Measurements from ENCODE around the gene ZNRD2. TPM values are rescaled to one million over a fixed set of nuclear protein-coding genes. Genes with fewer than 3 reads are reported as not detected.

ZNRD2 gene
- total and polyA plus RNA-seq, 5 experiments from 2014 or later, result 31.5 to 86.3 (median 62.9) TPM

- peak; percentile 25 to 30 for ATAC-seq
- H3K9me3 Mint-ChIP-seq, result no peaks in the 10 kb centered on the region
- peaks cover 0 to 45% (median 13%) of the 10 kb centered on the region in 3 donors for H3K36me3 Mint-ChIP-seq
Observed at GRCh38 chr11:65551572-65552387, 18.5 kb upstream of the ZNRD2 start.

GRCh38 chr11:65552388-65552951, 17.8 kb upstream of the ZNRD2 start:
- Mint-ChIP-seq H3K9me3 (no peaks in the 10 kb centered on the region), H3K4me3 (peak overlapping the region; percentile 16 to 91 (median 63)), H3K4me1 (peaks cover 50 to 79% (median 76%) of the 10 kb centered on the region in 4 donors), H3K36me3 (peaks cover 0 to 43% (median 13%) of the 10 kb centered on the region in 3 donors), H3K27me3 (no peaks in the 10 kb centered on the region), H3K27ac (peak overlapping the region; percentile 61 to 93 (median 82))
- DNase-seq, result no peak
- POLR2A ChIA-PET, result interaction anchor here (0.6 to 7.7 kb wide), 17 partner anchors 9 to 338 kb away, joined by 3 to 149 read pairs (median 5); partner anchors contain the start of genes CCDC85B, EHBP1L1, FAM89B and MALAT1
- ATAC-seq, result no peak

More at GRCh38 chr11:65551572-65552387, 18.5 kb upstream of the ZNRD2 start:
- Mint-ChIP-seq H3K4me3 (peak overlapping the region; percentile 16 to 91 (median 63)), H3K4me1 (peaks cover 51 to 77% (median 75%) of the 10 kb centered on the region in 4 donors), H3K27ac (peak overlapping the region; percentile 61 to 93 (median 82)), H3K27me3 (no peaks in the 10 kb centered on the region)
- DNase-seq, result peak in 7 of 10 donors; percentile 33 to 77 (median 49)
- POLR2A ChIA-PET, result interaction anchor here (0.6 to 7.7 kb wide), 14 partner anchors 8 to 144 kb away, joined by 3 to 149 read pairs (median 6); partner anchors contain the start of genes EHBP1L1, FAM89B, MALAT1 and SCYL1

GRCh38 chr11:65553301-65554001, 16.8 kb upstream of the ZNRD2 start:
- ATAC-seq (peak; percentile 67 to 80), DNase-seq (peak; percentile 56 to 93 (median 80))
- H3K4me1 Mint-ChIP-seq, result peaks cover 44 to 70% (median 68%) of the 10 kb centered on the region in 4 donors
- peak overlapping the region; percentile 24 to 91 (median 72) for H3K4me3 Mint-ChIP-seq
- peaks cover 0 to 36% (median 11%) of the 10 kb centered on the region in 3 donors for H3K36me3 Mint-ChIP-seq
- peak overlapping the region in 6 of 10 donors; percentile 65 to 93 (median 82) for H3K27ac Mint-ChIP-seq
- no peaks in the 10 kb centered on the region for H3K27me3 Mint-ChIP-seq
- no peaks in the 10 kb centered on the region for H3K9me3 Mint-ChIP-seq
- POLR2A ChIA-PET, result interaction anchor here (0.6 to 7.7 kb wide), 11 partner anchors 9 to 337 kb away, joined by 3 to 149 read pairs (median 7); partner anchors contain the start of genes CCDC85B, EHBP1L1, FAM89B and MALAT1

GRCh38 chr11:65554057-65554818, 16.0 kb upstream of the ZNRD2 start:
- Mint-ChIP-seq H3K4me3 (peak overlapping the region; percentile 64 to 95 (median 90)), H3K27ac (peak overlapping the region; percentile 88 to 96 (median 93)), H3K27me3 (no peaks in the 10 kb centered on the region), H3K4me1 (peaks cover 42 to 67% (median 64%) of the 10 kb centered on the region in 4 donors), H3K9me3 (no peaks in the 10 kb centered on the region), H3K36me3 (peaks cover 0 to 30% (median 11%) of the 10 kb centered on the region in 3 donors)
- DNase-seq (peak in 2 of 10 donors; percentile 29 to 44), ATAC-seq (peak in 1 of 2 donors; percentile 9)
- POLR2A ChIA-PET, result interaction anchor here (1.0 to 7.7 kb wide), 8 partner anchors 11 to 61 kb away, joined by 4 to 149 read pairs (median 20); partner anchors contain the start of genes EHBP1L1, FAM89B, MALAT1 and PCNX3

GRCh38 chr11:65554842-65555430, 15.3 kb upstream of the ZNRD2 start:
- no peaks in the 10 kb centered on the region for H3K9me3 Mint-ChIP-seq
- no peak for ATAC-seq

GRCh38 chr11:65555693-65556231, 14.5 kb upstream of the ZNRD2 start:
- Mint-ChIP-seq H3K4me3 (peak overlapping the region; percentile 82 to 95 (median 91)), H3K27me3 (no peaks in the 10 kb centered on the region), H3K36me3 (peaks cover 0 to 17% (median 10%) of the 10 kb centered on the region in 3 donors), H3K9me3 (no peaks in the 10 kb centered on the region), H3K4me1 (peaks cover 50 to 77% (median 74%) of the 10 kb centered on the region in 4 donors), H3K27ac (peak overlapping the region; percentile 88 to 98 (median 94))
- DNase-seq (no peak), ATAC-seq (no peak)
- POLR2A ChIA-PET, result interaction anchor here (0.5 to 7.7 kb wide), 7 partner anchors 10 to 61 kb away, joined by 3 to 149 read pairs (median 5); partner anchors contain the start of genes EHBP1L1, FAM89B, KCNK7 and PCNX3

More at GRCh38 chr11:65554842-65555430, 15.3 kb upstream of the ZNRD2 start:
- Mint-ChIP-seq H3K27me3 (no peaks in the 10 kb centered on the region), H3K4me3 (peak overlapping the region; percentile 64 to 95 (median 90)), H3K27ac (peak overlapping the region; percentile 88 to 96 (median 93)), H3K4me1 (peaks cover 43 to 70% (median 68%) of the 10 kb centered on the region in 4 donors), H3K36me3 (peaks cover 0 to 25% (median 11%) of the 10 kb centered on the region in 3 donors)
- no peak for DNase-seq
- POLR2A ChIA-PET, result interaction anchor here (0.5 to 7.7 kb wide), 7 partner anchors 11 to 264 kb away, joined by 3 to 149 read pairs (median 5); partner anchors contain the start of genes EHBP1L1, FAM89B, KCNK7 and PCNX3

- H3K27me3 Mint-ChIP-seq, result no peaks in the 10 kb centered on the region
- peaks cover 0 to 8% (median 4%) of the 10 kb centered on the region in 3 donors for H3K36me3 Mint-ChIP-seq
- peak overlapping the region; percentile 82 to 95 (median 91) for H3K4me3 Mint-ChIP-seq
- no peaks in the 10 kb centered on the region for H3K9me3 Mint-ChIP-seq
- H3K4me1 Mint-ChIP-seq, result peaks cover 45 to 72% (median 68%) of the 10 kb centered on the region in 4 donors
- peak overlapping the region; percentile 88 to 98 (median 94) for H3K27ac Mint-ChIP-seq
- ATAC-seq, result no peak
- DNase-seq, result peak in 1 of 10 donors; percentile 24
- POLR2A ChIA-PET, result interaction anchor here (1.1 to 7.7 kb wide), 7 partner anchors 9 to 137 kb away, joined by 3 to 149 read pairs (median 14); partner anchors contain the start of genes EHBP1L1, FAM89B, MALAT1 and PCNX3
Observed at GRCh38 chr11:65556470-65557279, 13.6 kb upstream of the ZNRD2 start.

GRCh38 chr11:65557280-65558001, 12.8 kb upstream of the ZNRD2 start:
- POLR2A ChIA-PET, result interaction anchor here (0.8 to 7.7 kb wide), 8 partner anchors 8 to 138 kb away, joined by 3 to 149 read pairs (median 10); partner anchors contain the start of genes EHBP1L1, FAM89B, MALAT1 and PCNX3
- Mint-ChIP-seq H3K27ac (peak overlapping the region; percentile 88 to 98 (median 94)), H3K4me3 (peak overlapping the region; percentile 82 to 95 (median 91)), H3K9me3 (no peaks in the 10 kb centered on the region), H3K4me1 (peaks cover 40 to 71% (median 64%) of the 10 kb centered on the region in 4 donors), H3K27me3 (no peaks in the 10 kb centered on the region), H3K36me3 (peaks cover 0 to 2% (median 0%) of the 10 kb centered on the region in 3 donors)
- DNase-seq, result peak in 2 of 10 donors; percentile 24 to 42
- peak in 1 of 2 donors; percentile 11 for ATAC-seq
